NCI-H774 (cell line): ENCODE measurements around the gene SEMA6D.
"Not testable (repeated sequence)": the region's sequence is repeated elsewhere in the genome, so short reads cannot be mapped to it uniquely, and the experiment has no call there.

Experiments used
- DNase-seq: peaks from one replicate; lab custom pipeline; 2025; lab: John Stamatoyannopoulos, UW

Gene SEMA6D

DNA sequence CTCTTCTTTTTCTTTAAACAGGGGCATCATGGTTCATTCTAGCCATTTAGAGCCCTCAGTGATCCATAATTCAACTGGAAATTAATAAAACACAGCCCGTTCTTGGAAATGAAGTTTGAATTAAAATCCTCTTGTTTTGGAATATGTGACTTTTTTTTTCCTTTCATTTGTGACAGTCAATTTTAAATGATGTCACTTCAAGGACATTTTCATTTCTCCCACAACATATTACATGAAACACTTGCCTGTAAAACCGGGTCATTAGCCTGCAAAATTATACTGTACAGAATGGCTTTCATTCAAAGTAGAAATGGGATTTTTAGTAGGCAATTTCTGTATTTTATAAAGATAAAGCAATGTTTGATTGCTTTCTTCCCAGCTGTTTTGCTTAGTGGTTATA is 789 bp upstream of the SEMA6D start:
- no peak for DNase-seq

GRCh38 chr15:47718497-47719437 is 1.5 kb downstream of the SEMA6D start:
- no peak for DNase-seq

GRCh38 chr15:47719730-47720129 is 2.4 kb downstream of the SEMA6D start:
- DNase-seq = no peak

- DNase-seq = no peak
Measured at GRCh38 chr15:47720555-47720954, 3.2 kb downstream of the SEMA6D start.

GRCh38 chr15:47721676-47722075 is 4.4 kb downstream of the SEMA6D start:
- DNase-seq = no peak

GRCh38 chr15:47724346-47724745 is 7.0 kb downstream of the SEMA6D start:
- no peak for DNase-seq

DNA sequence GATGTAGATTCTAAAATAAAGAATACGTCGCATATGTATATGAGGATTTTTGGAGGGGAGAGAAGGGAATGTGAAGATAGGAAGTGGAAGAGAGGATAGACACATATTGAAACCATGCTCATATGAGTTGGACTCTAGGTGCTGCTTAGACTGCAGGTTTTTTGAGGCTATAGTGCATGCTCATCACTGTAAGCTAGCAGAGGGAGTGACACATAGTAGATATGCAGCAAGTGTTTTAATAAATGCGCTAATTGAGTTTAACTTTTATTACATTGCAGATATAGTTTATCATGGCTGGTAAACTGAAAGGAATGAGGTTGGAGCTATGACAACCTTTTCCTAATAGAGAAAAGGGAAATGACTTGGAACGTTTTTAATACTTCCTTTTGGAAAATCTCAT is 7.7 kb downstream of the SEMA6D start:
- no peak for DNase-seq

DNA sequence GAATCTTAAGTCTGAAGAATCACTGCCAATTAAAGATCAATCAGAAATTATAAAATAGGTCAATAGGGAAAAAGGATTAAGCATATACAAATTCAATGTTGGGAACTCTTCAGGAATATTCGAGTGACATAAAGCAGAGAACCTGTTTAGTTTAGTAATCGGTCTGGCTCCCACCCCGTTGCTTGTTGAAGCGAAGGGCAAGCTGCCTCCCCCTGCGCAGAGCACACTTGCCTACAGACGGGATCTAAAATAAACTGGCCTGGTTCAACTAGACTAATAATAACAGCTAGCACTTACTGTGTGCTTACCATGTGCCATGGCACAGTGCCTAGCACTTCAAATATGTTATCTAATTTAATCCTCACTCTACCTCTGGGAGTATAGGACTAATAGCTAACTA is 8.6 kb downstream of the SEMA6D start:
- DNase-seq = no peak

- no peak for DNase-seq
Measured at GRCh38 chr15:47726399-47726823, 9.1 kb downstream of the SEMA6D start.

DNA sequence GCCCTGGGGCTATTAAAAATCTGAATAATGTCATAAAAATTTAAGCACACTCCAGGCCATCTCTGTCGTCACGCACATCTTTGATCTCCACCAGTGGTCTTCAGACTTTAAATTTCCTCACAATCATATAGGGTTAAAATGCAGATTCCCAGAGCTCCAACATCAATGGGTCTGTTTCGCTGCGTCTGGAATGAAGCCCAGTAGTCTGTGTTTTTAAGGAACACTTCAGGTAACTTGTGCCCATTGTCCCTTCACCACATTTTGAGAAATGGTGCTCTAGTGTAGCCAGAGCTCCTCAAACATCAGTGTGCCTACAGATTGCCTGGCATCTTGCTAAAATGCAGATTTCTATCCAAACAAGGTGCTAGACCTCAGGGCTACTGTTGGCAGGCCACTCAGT is 9.8 kb downstream of the SEMA6D start:
- no peak for DNase-seq

- DNase-seq = no peak
Measured at GRCh38 chr15:47727676-47728075, 10.4 kb downstream of the SEMA6D start.

DNA sequence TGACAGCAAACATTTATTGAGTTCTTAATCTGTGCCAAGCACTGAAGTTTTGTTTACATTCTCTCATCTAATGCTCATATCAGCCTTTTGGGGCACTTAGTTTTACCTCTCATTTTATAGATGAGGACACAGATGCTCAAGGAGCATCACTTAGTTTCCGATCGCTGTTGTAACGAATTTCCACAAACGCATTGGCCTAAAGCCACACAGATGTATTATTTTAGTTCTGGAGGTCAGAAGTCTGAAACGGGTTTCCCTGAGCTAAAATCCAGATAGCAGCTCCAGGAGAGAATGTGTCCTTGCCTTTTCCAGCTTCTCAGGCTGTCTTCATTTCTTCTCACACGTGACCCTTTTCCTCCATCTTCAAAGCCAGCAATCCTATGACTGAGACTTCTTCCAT is 11.1 kb downstream of the SEMA6D start:
- DNase-seq = no peak

DNA sequence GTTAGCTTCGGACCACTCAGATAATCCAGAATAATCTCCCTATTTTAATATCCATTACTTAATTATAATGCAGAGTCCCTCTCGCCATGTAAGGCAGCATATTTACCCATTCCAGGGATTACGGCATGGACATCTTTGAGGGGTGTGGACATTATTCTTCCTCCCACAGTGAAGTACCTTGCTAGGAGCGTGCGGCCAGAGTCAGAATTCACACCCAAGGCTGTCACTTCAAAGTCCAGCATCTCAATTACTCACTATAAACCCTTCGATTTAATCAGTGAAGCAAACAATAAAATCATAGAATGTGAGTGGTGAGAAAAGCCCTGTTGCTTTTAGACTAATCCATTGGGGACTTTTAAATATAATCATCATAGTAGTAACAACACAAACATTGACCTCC is 11.6 kb downstream of the SEMA6D start:
- no peak for DNase-seq

GRCh38 chr15:47731230-47731629 is 13.9 kb downstream of the SEMA6D start:
- DNase-seq = no peak

DNA sequence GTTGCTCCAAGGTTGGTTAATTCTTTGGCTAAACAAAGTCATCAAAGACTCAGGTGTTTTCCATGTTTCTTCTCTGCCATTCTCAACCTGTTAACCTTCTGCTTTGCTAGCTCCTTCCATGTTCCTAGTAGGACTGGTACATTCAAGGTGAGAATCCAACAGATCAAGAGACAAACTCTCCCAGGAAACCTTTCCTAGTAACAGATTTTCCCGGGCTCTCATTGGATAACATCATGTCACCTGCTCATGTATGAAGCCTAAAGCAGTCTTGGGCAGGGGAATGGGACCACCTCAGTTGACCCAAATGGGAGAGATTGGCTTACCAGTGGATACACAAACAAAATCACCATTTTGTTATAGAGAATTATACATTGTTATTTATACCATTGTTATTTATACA is 14.9 kb downstream of the SEMA6D start:
- DNase-seq = no peak

DNA sequence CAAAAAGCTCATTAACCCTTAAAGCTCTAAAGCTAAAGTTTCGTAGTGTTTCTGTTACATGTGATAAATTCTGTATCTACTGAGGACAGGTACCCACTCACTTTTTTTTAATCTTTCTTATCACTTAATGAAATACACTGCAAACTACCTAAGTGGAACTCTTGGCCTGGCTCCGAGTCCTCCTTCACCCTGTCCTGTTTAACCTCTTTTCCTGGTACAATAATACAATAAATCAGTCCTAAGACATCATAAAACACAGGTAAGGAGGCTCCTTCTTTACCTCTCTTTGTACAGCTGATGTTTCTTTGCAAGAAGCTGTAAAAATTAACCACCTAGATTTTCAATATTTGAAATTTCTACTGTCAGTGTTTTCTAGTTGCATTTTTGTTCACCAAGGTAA is 15.8 kb downstream of the SEMA6D start:
- DNase-seq = no peak

GRCh38 chr15:47736143-47736786 is 19.0 kb downstream of the SEMA6D start:
- no peak for DNase-seq

DNA sequence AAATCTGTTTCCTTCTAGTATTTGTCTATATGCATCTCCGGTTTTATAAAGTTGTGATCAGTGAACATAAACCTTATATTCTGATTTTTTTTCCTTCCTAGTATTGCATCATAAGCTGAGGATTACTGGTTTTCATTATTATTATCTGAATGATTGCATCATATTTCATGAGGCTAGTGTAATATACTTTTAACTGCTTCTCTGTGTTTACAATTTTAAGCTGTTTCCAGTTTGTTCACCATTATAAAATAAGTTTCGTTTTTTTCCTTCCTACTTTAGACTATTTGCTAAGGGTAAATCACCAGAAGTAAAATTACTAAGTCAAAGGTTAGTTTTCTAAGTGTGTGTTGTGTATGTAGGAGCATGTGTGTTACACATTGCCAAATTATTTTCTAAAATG is 20.2 kb downstream of the SEMA6D start:
- no peak for DNase-seq

DNA sequence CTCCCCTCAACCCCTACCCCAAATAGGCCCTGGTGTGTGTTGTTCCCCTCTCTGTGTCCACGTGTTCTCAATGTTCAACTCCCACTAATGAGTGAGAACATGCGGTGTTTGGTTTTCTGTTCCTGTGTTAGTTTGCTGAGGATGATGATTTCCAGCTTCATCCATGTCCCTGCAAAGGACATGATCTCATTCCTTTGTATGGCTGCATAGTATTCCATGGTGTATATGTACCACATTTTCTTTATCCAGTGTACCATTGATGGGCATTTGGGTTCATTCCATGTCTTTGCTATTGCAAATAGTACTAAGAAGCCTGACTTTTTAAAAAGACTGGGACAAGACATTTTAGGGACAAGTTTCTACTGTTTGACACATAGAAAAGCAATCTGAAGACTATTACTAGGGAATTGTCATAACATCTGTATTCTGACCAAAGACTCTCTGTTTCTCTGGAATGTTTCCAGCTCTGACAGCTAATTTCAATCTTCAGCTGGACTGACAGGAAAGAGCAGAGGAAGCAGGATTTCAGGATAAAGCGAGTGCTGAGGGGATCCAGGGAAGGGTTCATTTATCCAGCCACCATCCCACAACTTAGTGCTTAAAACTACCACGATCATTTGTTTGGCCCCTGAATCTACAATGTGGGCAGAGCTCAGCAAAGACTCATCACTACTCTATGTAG is 21.0 kb downstream of the SEMA6D start:
- not testable (repeated sequence) for DNase-seq

DNA sequence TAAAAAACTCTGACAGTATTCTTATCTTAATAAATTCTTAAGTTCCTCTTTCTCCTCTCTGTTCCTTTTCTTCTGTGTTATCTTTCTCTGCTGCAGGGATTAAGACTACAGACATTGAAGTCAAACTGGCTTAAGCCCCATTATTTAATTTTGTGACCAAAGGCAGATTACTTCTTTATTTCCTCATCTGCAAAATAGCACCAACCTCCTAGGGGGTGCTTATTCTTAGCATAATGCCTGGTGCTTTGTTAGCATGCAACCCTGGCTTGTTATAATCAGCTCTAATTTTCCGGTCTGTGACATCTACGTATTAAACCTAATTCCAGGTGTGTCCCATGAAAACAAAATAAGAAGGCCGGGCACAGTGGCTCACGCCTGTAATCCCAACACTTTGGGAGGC is 23.8 kb downstream of the SEMA6D start:
- no peak for DNase-seq

DNA sequence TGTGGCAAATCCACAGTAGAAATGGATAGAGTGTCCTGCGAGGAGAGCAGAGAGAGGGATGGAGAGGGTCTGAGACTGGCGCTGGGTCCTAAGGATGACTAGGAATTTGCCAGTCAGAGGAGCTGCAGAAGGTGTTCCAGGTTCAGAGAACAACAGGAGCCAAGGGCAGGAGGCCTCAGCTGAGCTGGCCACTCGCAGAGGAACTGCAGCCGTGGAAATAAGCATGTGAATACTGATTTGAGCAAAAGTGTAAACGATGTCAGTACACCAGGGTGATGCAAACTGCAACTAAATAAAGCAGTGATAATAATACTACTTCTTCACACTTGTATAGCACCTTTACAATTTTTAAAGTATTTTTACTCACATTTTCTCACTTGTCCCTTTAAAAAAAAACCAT is 24.6 kb downstream of the SEMA6D start:
- no peak for DNase-seq

- DNase-seq = no peak
Measured at GRCh38 chr15:47742334-47742733, 25.0 kb downstream of the SEMA6D start.

- no peak for DNase-seq
Measured at GRCh38 chr15:47742742-47743141, 25.4 kb downstream of the SEMA6D start.
